GM06990 (cell line): ENCODE results near the gene DUOXA2.

ENCODE experiments used
- DNase-seq: peaks from one replicate; pipeline ENCODE4 v3.0.0-alpha.2; 2011; ENCODE audit not compliant: insufficient read length; ENCODE audit errors: extremely low read depth
- H3K27me3 ChIP-seq: replicated peaks from 2 replicates; pipeline ENCODE4 v1.6.0; 2011; ENCODE audit warnings: low read length; ENCODE audit not compliant: control insufficient read depth, insufficient read depth
- H3K36me3 ChIP-seq: 2 replicates; pipeline ENCODE4 v1.5.1; 2011; ENCODE audit warnings: low read length; ENCODE audit not compliant: control insufficient read depth, insufficient read depth
- H3K4me3 ChIP-seq: replicated peaks from 2 replicates; pipeline ENCODE4 v1.5.1; 2011; ENCODE audit warnings: low read depth, mild to moderate bottlenecking, control low read depth, low read length
- TF ChIP-seq, protein P1 (sequence below): IDR thresholded peaks from 2 replicates; pipeline ENCODE4 v1.5.1; 2011; ENCODE audit warnings: low read length, control low read depth, mild to moderate bottlenecking, inconsistent platforms; ENCODE audit not compliant: insufficient read depth, poor library complexity, severe bottlenecking

Gene DUOXA2

GRCh38 chr15:45112143-45112590 lies 2.0 kb upstream of the DUOXA2 start:
- Histone ChIP-seq H3K27me3 (peaks cover 14% of the 10 kb centered on the region), H3K4me3 (no peak overlapping the region)
- DNase-seq: no peak

GRCh38 chr15:45112591-45113379 lies 1.3 kb upstream of the DUOXA2 start:
- peaks cover 14% of the 10 kb centered on the region for H3K27me3 ChIP-seq
- TF ChIP-seq, protein P1, sequence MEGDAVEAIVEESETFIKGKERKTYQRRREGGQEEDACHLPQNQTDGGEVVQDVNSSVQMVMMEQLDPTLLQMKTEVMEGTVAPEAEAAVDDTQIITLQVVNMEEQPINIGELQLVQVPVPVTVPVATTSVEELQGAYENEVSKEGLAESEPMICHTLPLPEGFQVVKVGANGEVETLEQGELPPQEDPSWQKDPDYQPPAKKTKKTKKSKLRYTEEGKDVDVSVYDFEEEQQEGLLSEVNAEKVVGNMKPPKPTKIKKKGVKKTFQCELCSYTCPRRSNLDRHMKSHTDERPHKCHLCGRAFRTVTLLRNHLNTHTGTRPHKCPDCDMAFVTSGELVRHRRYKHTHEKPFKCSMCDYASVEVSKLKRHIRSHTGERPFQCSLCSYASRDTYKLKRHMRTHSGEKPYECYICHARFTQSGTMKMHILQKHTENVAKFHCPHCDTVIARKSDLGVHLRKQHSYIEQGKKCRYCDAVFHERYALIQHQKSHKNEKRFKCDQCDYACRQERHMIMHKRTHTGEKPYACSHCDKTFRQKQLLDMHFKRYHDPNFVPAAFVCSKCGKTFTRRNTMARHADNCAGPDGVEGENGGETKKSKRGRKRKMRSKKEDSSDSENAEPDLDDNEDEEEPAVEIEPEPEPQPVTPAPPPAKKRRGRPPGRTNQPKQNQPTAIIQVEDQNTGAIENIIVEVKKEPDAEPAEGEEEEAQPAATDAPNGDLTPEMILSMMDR: no peak
- no peaks in the 10 kb centered on the region for H3K36me3 ChIP-seq
- DNase-seq: no peak
- H3K4me3 ChIP-seq: no peak overlapping the region

More at GRCh38 chr15:45112143-45112590, 2.0 kb upstream of the DUOXA2 start:
- no peaks in the 10 kb centered on the region for H3K36me3 ChIP-seq
- TF ChIP-seq, protein P1: no peak

GRCh38 chr15:45113380-45113990 lies 641 bp upstream of the DUOXA2 start:
- H3K27me3 ChIP-seq: peaks cover 14% of the 10 kb centered on the region
- no peak overlapping the region for H3K4me3 ChIP-seq
- TF ChIP-seq, protein P1: no peak
- H3K36me3 ChIP-seq: no peaks in the 10 kb centered on the region
- DNase-seq: no peak

DNA sequence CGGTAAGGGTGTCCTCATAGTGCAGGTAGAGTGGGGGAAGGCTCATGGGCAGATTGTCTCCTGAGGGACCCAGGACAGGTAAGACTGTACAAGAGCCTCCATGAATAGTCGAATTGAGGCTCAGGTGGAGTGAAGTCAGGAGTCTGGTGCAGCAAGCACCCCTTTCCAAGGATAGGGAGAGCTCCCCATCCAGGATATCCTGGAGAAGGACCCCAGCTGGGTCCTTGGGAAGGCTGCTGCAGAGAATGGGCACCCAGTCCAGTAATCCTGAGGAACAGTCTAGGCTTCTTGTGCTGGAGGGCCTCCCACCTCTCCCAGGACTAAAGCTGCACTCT lies 592 bp downstream of the DUOXA2 start:
- DNase-seq: no peak
- TF ChIP-seq, protein P1: no peak
- Histone ChIP-seq H3K36me3 (no peaks in the 10 kb centered on the region), H3K4me3 (no peak overlapping the region), H3K27me3 (peaks cover 14% of the 10 kb centered on the region)

GRCh38 chr15:45115312-45115820 lies 1.2 kb downstream of the DUOXA2 start:
- no peak for DNase-seq
- H3K36me3 ChIP-seq: no peaks in the 10 kb centered on the region
- peaks cover 13% of the 10 kb centered on the region for H3K27me3 ChIP-seq
- no peak overlapping the region for H3K4me3 ChIP-seq
- TF ChIP-seq, protein P1: no peak
